ENCODE results near the gene P2RY14. TPM values are rescaled to one million over a fixed set of nuclear protein-coding genes. Genes with fewer than 3 reads are reported as not detected.

Gene P2RY14
- total RNA-seq, 1 donor from 2014 or later = 1.6 TPM

- H3K36me3 ChIP-seq (ENCODE audit: control insufficient read depth in 3 of 3, insufficient read depth in 3 of 3, low read length in 3 of 3) = no peaks in the 10 kb centered on the region
- no peak overlapping the region for H3K27ac ChIP-seq (ENCODE audit: low read depth, low read length)
- no peak overlapping the region for H3K4me3 ChIP-seq (ENCODE audit: low read length in 3 of 3)
- H3K9me3 ChIP-seq (ENCODE audit: control insufficient read depth in 3 of 3, low read length in 3 of 3) = no peaks in the 10 kb centered on the region
- H3K4me1 ChIP-seq (ENCODE audit: control insufficient read depth in 3 of 3, insufficient read depth in 3 of 3, low read length in 3 of 3) = no peaks in the 10 kb centered on the region
- H3K9ac ChIP-seq (ENCODE audit: low read depth in 1 of 3, low read length in 3 of 3) = no peak overlapping the region
- no peaks in the 10 kb centered on the region for H3K27me3 ChIP-seq (ENCODE audit: control insufficient read depth in 3 of 3, insufficient read depth in 3 of 3, low read length in 3 of 3)
Observed at GRCh38 chr3:151206201-151206600, 72.1 kb downstream of the P2RY14 start.

DNA sequence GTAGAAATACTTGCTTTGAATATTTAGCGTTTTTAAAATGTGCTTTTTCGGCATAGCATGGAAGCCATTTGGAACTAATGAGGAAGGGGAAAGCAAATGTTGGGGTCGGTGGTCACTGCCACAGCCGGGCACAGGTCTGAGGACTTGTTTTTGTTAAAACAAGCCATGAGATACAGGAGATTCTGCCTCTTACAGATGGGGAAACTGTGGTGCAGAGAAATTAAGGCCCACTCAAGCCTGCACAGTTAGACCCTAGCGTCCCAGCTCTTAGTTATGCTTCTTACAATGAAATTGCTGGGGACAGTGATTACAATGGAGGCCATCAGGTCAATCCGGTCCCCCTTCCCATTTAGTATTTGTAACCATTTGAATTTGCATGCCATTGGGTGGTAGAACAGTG lies 72.9 kb downstream of the P2RY14 start:
- no peak overlapping the region for H3K9ac ChIP-seq (ENCODE audit: low read depth in 1 of 3, low read length in 3 of 3)
- H3K9me3 ChIP-seq (ENCODE audit: control insufficient read depth in 3 of 3, low read length in 3 of 3) = no peaks in the 10 kb centered on the region
- H3K4me3 ChIP-seq (ENCODE audit: low read length in 3 of 3) = no peak overlapping the region
- H3K27ac ChIP-seq (ENCODE audit: low read depth, low read length) = no peak overlapping the region
- H3K36me3 ChIP-seq (ENCODE audit: control insufficient read depth in 3 of 3, insufficient read depth in 3 of 3, low read length in 3 of 3) = no peaks in the 10 kb centered on the region
- H3K27me3 ChIP-seq (ENCODE audit: control insufficient read depth in 3 of 3, insufficient read depth in 3 of 3, low read length in 3 of 3) = no peaks in the 10 kb centered on the region
- no peaks in the 10 kb centered on the region for H3K4me1 ChIP-seq (ENCODE audit: control insufficient read depth in 3 of 3, insufficient read depth in 3 of 3, low read length in 3 of 3)

- no peaks in the 10 kb centered on the region for H3K36me3 ChIP-seq (ENCODE audit: control insufficient read depth in 3 of 3, insufficient read depth in 3 of 3, low read length in 3 of 3)
- no peak overlapping the region for H3K4me3 ChIP-seq (ENCODE audit: low read length in 3 of 3)
- H3K9ac ChIP-seq (ENCODE audit: low read depth in 1 of 3, low read length in 3 of 3) = no peak overlapping the region
- H3K27ac ChIP-seq (ENCODE audit: low read depth, low read length) = no peak overlapping the region
- no peaks in the 10 kb centered on the region for H3K27me3 ChIP-seq (ENCODE audit: control insufficient read depth in 3 of 3, insufficient read depth in 3 of 3, low read length in 3 of 3)
- H3K9me3 ChIP-seq (ENCODE audit: control insufficient read depth in 3 of 3, low read length in 3 of 3) = no peaks in the 10 kb centered on the region
- no peaks in the 10 kb centered on the region for H3K4me1 ChIP-seq (ENCODE audit: control insufficient read depth in 3 of 3, insufficient read depth in 3 of 3, low read length in 3 of 3)
Observed at GRCh38 chr3:151204530-151205402, 73.6 kb downstream of the P2RY14 start.

GRCh38 chr3:151203051-151203420 lies 75.3 kb downstream of the P2RY14 start, which contains the start of gene GPR171:
Gene GPR171, minus strand, starts transcription at chr3:151203216. Its CDS starts 3,830 bp downstream, at chr3:151199386.
- Histone ChIP-seq H3K27me3 (ENCODE audit: control insufficient read depth in 3 of 3, insufficient read depth in 3 of 3, low read length in 3 of 3) (no peaks in the 10 kb centered on the region), H3K27ac (ENCODE audit: low read depth, low read length) (no peak within 1 kb of the TSS), H3K9ac (ENCODE audit: low read depth in 1 of 3, low read length in 3 of 3) (no peak within 1 kb of the TSS), H3K4me1 (ENCODE audit: control insufficient read depth in 3 of 3, insufficient read depth in 3 of 3, low read length in 3 of 3) (no peaks in the 10 kb centered on the region), H3K9me3 (ENCODE audit: control insufficient read depth in 3 of 3, low read length in 3 of 3) (no peaks in the 10 kb centered on the region), H3K36me3 (ENCODE audit: control insufficient read depth in 3 of 3, insufficient read depth in 3 of 3, low read length in 3 of 3) (no peaks in the 10 kb centered on the region), H3K4me3 (ENCODE audit: low read length in 3 of 3) (no peak within 1 kb of the TSS)

GRCh38 chr3:151201051-151201730 lies 77.2 kb downstream of the P2RY14 start:
- no peak overlapping the region for H3K9ac ChIP-seq (ENCODE audit: low read depth in 1 of 3, low read length in 3 of 3)
- H3K27ac ChIP-seq (ENCODE audit: low read depth, low read length) = no peak overlapping the region
- no peaks in the 10 kb centered on the region for H3K9me3 ChIP-seq (ENCODE audit: control insufficient read depth in 3 of 3, low read length in 3 of 3)
- H3K4me1 ChIP-seq (ENCODE audit: control insufficient read depth in 3 of 3, insufficient read depth in 3 of 3, low read length in 3 of 3) = no peaks in the 10 kb centered on the region
- no peak overlapping the region for H3K4me3 ChIP-seq (ENCODE audit: low read length in 3 of 3)
- H3K36me3 ChIP-seq (ENCODE audit: control insufficient read depth in 3 of 3, insufficient read depth in 3 of 3, low read length in 3 of 3) = no peaks in the 10 kb centered on the region
- H3K27me3 ChIP-seq (ENCODE audit: control insufficient read depth in 3 of 3, insufficient read depth in 3 of 3, low read length in 3 of 3) = no peaks in the 10 kb centered on the region

DNA sequence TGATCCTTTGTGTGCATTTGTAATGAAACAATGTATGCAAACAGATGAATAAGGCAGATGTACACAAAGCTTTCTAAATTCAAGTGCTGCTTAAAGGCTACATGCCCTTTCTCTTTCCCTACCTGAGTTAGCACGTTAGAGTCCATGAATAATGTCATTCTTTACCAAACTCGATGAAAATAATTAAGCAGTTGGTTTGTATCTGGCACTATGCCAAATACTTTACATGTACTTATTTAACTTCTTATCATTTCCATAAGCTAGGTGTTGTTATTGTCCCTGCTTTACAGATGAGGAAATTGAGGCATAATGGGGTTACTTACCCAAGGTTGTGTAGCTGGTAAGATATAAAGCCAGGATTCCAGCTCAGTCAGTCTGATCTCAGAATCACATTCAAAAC lies 77.8 kb downstream of the P2RY14 start:
- Histone ChIP-seq H3K4me1 (ENCODE audit: control insufficient read depth in 3 of 3, insufficient read depth in 3 of 3, low read length in 3 of 3) (no peaks in the 10 kb centered on the region), H3K27me3 (ENCODE audit: control insufficient read depth in 3 of 3, insufficient read depth in 3 of 3, low read length in 3 of 3) (no peaks in the 10 kb centered on the region), H3K36me3 (ENCODE audit: control insufficient read depth in 3 of 3, insufficient read depth in 3 of 3, low read length in 3 of 3) (no peaks in the 10 kb centered on the region), H3K27ac (ENCODE audit: low read depth, low read length) (no peak overlapping the region), H3K4me3 (ENCODE audit: low read length in 3 of 3) (no peak overlapping the region), H3K9me3 (ENCODE audit: control insufficient read depth in 3 of 3, low read length in 3 of 3) (no peaks in the 10 kb centered on the region), H3K9ac (ENCODE audit: low read depth in 1 of 3, low read length in 3 of 3) (no peak overlapping the region)

GRCh38 chr3:151199554-151200438 lies 78.5 kb downstream of the P2RY14 start:
- no peak overlapping the region for H3K9ac ChIP-seq (ENCODE audit: low read depth in 1 of 3, low read length in 3 of 3)
- no peaks in the 10 kb centered on the region for H3K27me3 ChIP-seq (ENCODE audit: control insufficient read depth in 3 of 3, insufficient read depth in 3 of 3, low read length in 3 of 3)
- H3K36me3 ChIP-seq (ENCODE audit: control insufficient read depth in 3 of 3, insufficient read depth in 3 of 3, low read length in 3 of 3) = no peaks in the 10 kb centered on the region
- no peak overlapping the region for H3K4me3 ChIP-seq (ENCODE audit: low read length in 3 of 3)
- H3K4me1 ChIP-seq (ENCODE audit: control insufficient read depth in 3 of 3, insufficient read depth in 3 of 3, low read length in 3 of 3) = no peaks in the 10 kb centered on the region
- no peaks in the 10 kb centered on the region for H3K9me3 ChIP-seq (ENCODE audit: control insufficient read depth in 3 of 3, low read length in 3 of 3)
- H3K27ac ChIP-seq (ENCODE audit: low read depth, low read length) = no peak overlapping the region

DNA sequence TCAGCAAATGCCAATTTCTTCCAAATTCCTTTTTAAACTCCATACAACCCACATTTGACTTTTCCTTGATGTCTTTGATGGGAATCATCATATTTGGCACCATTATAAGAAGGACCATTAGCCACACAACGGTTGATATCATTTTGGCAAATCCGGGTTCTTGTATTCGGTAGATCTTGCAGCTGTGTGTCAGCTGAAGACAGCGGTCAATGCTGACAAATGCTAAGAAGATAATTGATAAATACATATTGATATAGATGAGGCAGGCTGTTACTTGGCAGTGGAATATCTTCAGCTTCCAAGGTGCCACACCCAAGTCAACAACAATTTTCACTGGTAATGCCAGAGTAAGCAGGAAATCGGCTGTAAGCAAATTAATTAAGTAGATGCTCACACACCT lies 79.5 kb downstream of the P2RY14 start:
- Histone ChIP-seq H3K4me3 (ENCODE audit: low read length in 3 of 3) (no peak overlapping the region), H3K9me3 (ENCODE audit: control insufficient read depth in 3 of 3, low read length in 3 of 3) (no peaks in the 10 kb centered on the region), H3K27me3 (ENCODE audit: control insufficient read depth in 3 of 3, insufficient read depth in 3 of 3, low read length in 3 of 3) (no peaks in the 10 kb centered on the region), H3K27ac (ENCODE audit: low read depth, low read length) (no peak overlapping the region), H3K36me3 (ENCODE audit: control insufficient read depth in 3 of 3, insufficient read depth in 3 of 3, low read length in 3 of 3) (no peaks in the 10 kb centered on the region), H3K9ac (ENCODE audit: low read depth in 1 of 3, low read length in 3 of 3) (no peak overlapping the region), H3K4me1 (ENCODE audit: control insufficient read depth in 3 of 3, insufficient read depth in 3 of 3, low read length in 3 of 3) (no peaks in the 10 kb centered on the region)

- no peaks in the 10 kb centered on the region for H3K4me1 ChIP-seq (ENCODE audit: control insufficient read depth in 3 of 3, insufficient read depth in 3 of 3, low read length in 3 of 3)
- H3K9me3 ChIP-seq (ENCODE audit: control insufficient read depth in 3 of 3, low read length in 3 of 3) = no peaks in the 10 kb centered on the region
- no peaks in the 10 kb centered on the region for H3K36me3 ChIP-seq (ENCODE audit: control insufficient read depth in 3 of 3, insufficient read depth in 3 of 3, low read length in 3 of 3)
- H3K27me3 ChIP-seq (ENCODE audit: control insufficient read depth in 3 of 3, insufficient read depth in 3 of 3, low read length in 3 of 3) = no peaks in the 10 kb centered on the region
- no peak overlapping the region for H3K27ac ChIP-seq (ENCODE audit: low read depth, low read length)
- H3K4me3 ChIP-seq (ENCODE audit: low read length in 3 of 3) = no peak overlapping the region
- no peak overlapping the region for H3K9ac ChIP-seq (ENCODE audit: low read depth in 1 of 3, low read length in 3 of 3)
Observed at GRCh38 chr3:151197981-151198767, 80.2 kb downstream of the P2RY14 start.
